GM12874 (cell line): ENCODE results near the gene LDLRAD3.

Experiments used
- CTCF ChIP-seq: IDR thresholded peaks from 2 replicates; pipeline ENCODE4 v1.5.1; 2011; ENCODE audit warnings: low read depth, mild to moderate bottlenecking, control low read depth, low read length, moderate library complexity; ENCODE audit not compliant: insufficient read depth

Gene LDLRAD3

GRCh38 chr11:35937111-35937510 lies 6.8 kb upstream of the LDLRAD3 start:
- no peak for TF ChIP-seq CTCF

- no peak for TF ChIP-seq CTCF
Measured at GRCh38 chr11:35937700-35938099, 6.2 kb upstream of the LDLRAD3 start.

GRCh38 chr11:35938231-35938630 lies 5.6 kb upstream of the LDLRAD3 start:
- TF ChIP-seq CTCF = no peak

GRCh38 chr11:35943309-35943708 lies 553 bp upstream of the LDLRAD3 start:
- no peak for TF ChIP-seq CTCF

GRCh38 chr11:35944503-35945136 lies 758 bp downstream of the LDLRAD3 start:
- TF ChIP-seq CTCF = no peak

- no peak for TF ChIP-seq CTCF
Measured at GRCh38 chr11:35945137-35945518, 1.3 kb downstream of the LDLRAD3 start.

- no peak for TF ChIP-seq CTCF
Measured at GRCh38 chr11:35946766-35947165, 2.9 kb downstream of the LDLRAD3 start.

GRCh38 chr11:35947437-35947836 lies 3.6 kb downstream of the LDLRAD3 start:
- no peak for TF ChIP-seq CTCF
